K562 (cell line): ENCODE data around the gene PCBP2. TPM values are rescaled to one million over a fixed set of nuclear protein-coding genes. Genes with fewer than 3 reads are reported as not detected.

Experiments used
- ASH1L ChIP-seq: fragments of 450-650 bp; IDR thresholded peaks from 2 replicates; pipeline ENCODE4 v1.6.1; 2018; ENCODE audit warnings: borderline replicate concordance, mild to moderate bottlenecking, low read depth; ENCODE audit not compliant: partially characterized antibody
- BRF1 ChIP-seq: IDR thresholded peaks from 3 replicates; pipeline ENCODE4 v1.6.1; 2011; ENCODE audit warnings: borderline replicate concordance, mild to moderate bottlenecking; ENCODE audit not compliant: insufficient read length; ENCODE audit errors: extremely low read depth
- FOXJ2 ChIP-seq: fragments of 200-800 bp; sonication (Bioruptor generic); IDR thresholded peaks from 2 replicates; pipeline ENCODE4 v1.6.1; 2016; ENCODE audit warnings: missing genetic modification characterization, missing compliant biosample characterization
- FOXK1 ChIP-seq: sonication (generic); formaldehyde crosslinking; IDR thresholded peaks from 2 replicates; pipeline ENCODE4 v1.8.0; 2022; ENCODE audit warnings: missing genetic modification reagents, mild to moderate bottlenecking, borderline replicate concordance
- KHSRP ChIP-seq: fragments of 450-650 bp; IDR thresholded peaks from 2 replicates; pipeline ENCODE4 v1.6.1; 2017
- MYBL2 ChIP-seq, 2 experiments: fragments of 450-650 bp in 1 of 2; sonication (generic) in 1 of 2; formaldehyde crosslinking in 1 of 2; IDR thresholded peaks; 2 replicates each; pipeline versions ENCODE4 v1.6.1 to v1.8.1; 2017 to 2022; ENCODE audit warnings: borderline replicate concordance in 1 of 2, inconsistent platforms in 1 of 2, low read depth in 1 of 2, mild to moderate bottlenecking in 1 of 2, missing genetic modification reagents in 1 of 2, moderate library complexity in 1 of 2
- PTRF ChIP-seq: fragments of 450-650 bp; IDR thresholded peaks from 2 replicates; pipeline ENCODE4 v1.6.1; 2016; ENCODE audit warnings: mild to moderate bottlenecking, missing genetic modification characterization, missing compliant biosample characterization
- SAFB ChIP-seq: fragments of 200-400 bp; formaldehyde crosslinking; IDR thresholded peaks from 2 replicates; pipeline ENCODE4 v1.6.1; 2017; ENCODE audit warnings: low read depth, low read length, borderline replicate concordance
- SNRNP70 ChIP-seq: fragments of 200-400 bp; formaldehyde crosslinking; optimal IDR thresholded peaks from 2 replicates; pipeline ENCODE3; 2017; ENCODE audit warnings: low read depth, low read length
- SOX6 ChIP-seq: fragments of 450-650 bp; IDR thresholded peaks from 2 replicates; pipeline ENCODE4 v1.6.1; 2014; ENCODE audit warnings: mild to moderate bottlenecking
- TCF7 ChIP-seq: sonication (generic); IDR thresholded peaks from 2 replicates; pipeline ENCODE4 v1.6.1; 2016; ENCODE audit warnings: antibody characterized with exemption, borderline replicate concordance
- ZFP30 ChIP-seq: fragments of 250-450 bp; sonication (Bioruptor Pico); IDR thresholded peaks from 2 replicates; pipeline ENCODE4 v1.8.0; 2022; ENCODE audit warnings: moderate library complexity, mild to moderate bottlenecking, inconsistent platforms, borderline replicate concordance
- ZNF23 ChIP-seq: fragments of 250-450 bp; sonication (Bioruptor Pico); IDR thresholded peaks from 2 replicates; pipeline ENCODE4 v1.4.0; 2020; ENCODE audit warnings: mild to moderate bottlenecking
- ZNF263 ChIP-seq: sonication (generic); formaldehyde crosslinking; IDR thresholded peaks from 2 replicates; pipeline ENCODE4 v1.8.0; 2022; ENCODE audit warnings: mild to moderate bottlenecking, missing genetic modification reagents, borderline replicate concordance
- ZNF79 ChIP-seq: fragments of 250-450 bp; sonication (Bioruptor Pico); IDR thresholded peaks from 2 replicates; pipeline ENCODE4 v1.4.0; 2020; ENCODE audit warnings: low read depth, mild to moderate bottlenecking, moderate library complexity
- polyA plus RNA-seq, 8 experiments: library from polyadenylated mRNA; depleted of rRNA in 4 of 8; stranded (reverse) in 5 of 8; unstranded in 3 of 8; fragments of >200 nt; fragmentation: Nextera tagmentation in 2 of 8; fragmentation: Illumina TruSeq in 1 of 8; extraction: Ambion mirVana in 2 of 8; extraction: Trizol in 1 of 8; gene quantifications; 2 replicates each; pipeline versions ENCODE4 v1.2.1 to v1.2.3, GENCODE V29; 2011 to 2014; ENCODE audit warnings: inconsistent platforms in 1 of 8, missing spikeins in 1 of 8
- total RNA-seq, 7 experiments: library from RNA; depleted of rRNA in 6 of 7; stranded (reverse); fragments of >200 nt in 6 of 7; fragmentation: Illumina TruSeq in 2 of 7; extraction: Trizol in 2 of 7; gene quantifications; 2 replicates each; pipeline versions ENCODE4 v1.2.1 to v1.2.3, GENCODE V29; 2011 to 2021; ENCODE audit warnings: low replicate concordance in 1 of 7
- TF ChIP-seq, protein P1 (sequence below): fragments of 250-450 bp; sonication (Bioruptor Pico); IDR thresholded peaks from 2 replicates; pipeline ENCODE4 v1.8.0; 2022; ENCODE audit warnings: moderate library complexity, mild to moderate bottlenecking, inconsistent platforms
- TF ChIP-seq, protein P2 (sequence below): fragments of 450-650 bp; formaldehyde crosslinking; conservative IDR thresholded peaks from 2 replicates; pipeline ENCODE4 v1.4.0; 2022; ENCODE audit warnings: mild to moderate bottlenecking, missing genetic modification characterization

Gene PCBP2
- total and polyA plus RNA-seq, 9 of the 15 experiments (the other 6 are each of a cell fraction or from before 2014, with no cell fraction given): 137 to 831 (median 328) TPM

DNA sequence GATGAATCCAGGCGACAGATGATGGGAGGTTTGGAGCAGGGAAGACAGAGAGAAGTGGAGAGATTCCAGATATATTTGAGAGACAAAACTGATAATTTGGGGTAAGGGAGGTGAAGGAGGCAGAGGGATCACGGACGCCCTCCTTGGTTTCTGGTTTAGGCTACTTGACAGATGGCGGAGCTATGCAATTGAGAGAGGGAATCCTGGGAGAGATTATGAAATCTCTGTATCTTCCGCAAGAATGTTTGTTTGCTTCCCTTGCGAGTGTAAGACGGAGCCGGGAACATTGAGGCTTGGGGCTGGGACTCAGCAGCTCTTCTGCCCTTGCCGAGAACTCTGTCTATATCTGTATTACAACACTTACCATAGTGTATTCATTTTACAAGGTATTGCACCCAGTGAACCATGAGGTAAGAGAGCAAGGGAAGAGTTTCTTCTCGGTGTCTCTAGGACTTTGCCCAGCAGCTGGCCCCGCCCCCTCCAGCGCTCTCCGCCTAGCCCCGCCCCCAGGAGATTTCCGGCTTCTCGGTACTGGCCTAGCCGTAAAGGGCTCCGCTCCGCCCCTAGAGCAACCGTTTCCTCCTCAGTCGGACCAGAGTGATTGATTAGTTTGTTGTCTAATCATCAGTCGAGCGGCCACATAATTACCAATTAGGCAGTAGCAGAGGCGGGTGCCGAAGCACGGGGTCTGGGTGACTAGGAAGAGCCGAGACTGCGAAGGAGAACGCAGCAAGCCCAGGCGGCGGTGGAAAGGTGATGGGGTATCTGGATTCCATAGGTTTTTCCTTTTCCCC is 10.7 kb upstream of the PCBP2 start, which contains the start of gene PRR13 (continued):
- TF ChIP-seq MYBL2 (IDR thresholded peaks at IDR 0.05; ENCODE audit: low read depth) (no peak; the same call in 1 of the 2 replicates), MYBL2 (CRISPR knock-in tag; IDR thresholded peaks at IDR 0.05; ENCODE audit: borderline replicate concordance) (no peak), KHSRP (no peak), PTRF (tag) (no peak), BRF1 (no peak), TCF7 (no peak), SNRNP70 (no peak), FOXK1 (CRISPR knock-in tag) (no peak), FOXJ2 (tag) (no peak), SAFB (no peak), ZNF23 (no peak), ZNF79 (CRISPR knock-in tag) (no peak), ASH1L (peak; percentile 84), ZFP30 (CRISPR knock-in tag) (no peak), ZNF263 (CRISPR knock-in tag) (no peak), SOX6 (no peak)
- TF ChIP-seq, protein P1, sequence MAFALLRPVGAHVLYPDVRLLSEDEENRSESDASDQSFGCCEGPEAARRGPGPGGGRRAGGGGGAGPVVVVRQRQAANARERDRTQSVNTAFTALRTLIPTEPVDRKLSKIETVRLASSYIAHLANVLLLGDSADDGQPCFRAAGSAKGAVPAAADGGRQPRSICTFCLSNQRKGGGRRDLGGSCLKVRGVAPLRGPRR (CRISPR knock-in tag): no peak
- TF ChIP-seq, protein P2, sequence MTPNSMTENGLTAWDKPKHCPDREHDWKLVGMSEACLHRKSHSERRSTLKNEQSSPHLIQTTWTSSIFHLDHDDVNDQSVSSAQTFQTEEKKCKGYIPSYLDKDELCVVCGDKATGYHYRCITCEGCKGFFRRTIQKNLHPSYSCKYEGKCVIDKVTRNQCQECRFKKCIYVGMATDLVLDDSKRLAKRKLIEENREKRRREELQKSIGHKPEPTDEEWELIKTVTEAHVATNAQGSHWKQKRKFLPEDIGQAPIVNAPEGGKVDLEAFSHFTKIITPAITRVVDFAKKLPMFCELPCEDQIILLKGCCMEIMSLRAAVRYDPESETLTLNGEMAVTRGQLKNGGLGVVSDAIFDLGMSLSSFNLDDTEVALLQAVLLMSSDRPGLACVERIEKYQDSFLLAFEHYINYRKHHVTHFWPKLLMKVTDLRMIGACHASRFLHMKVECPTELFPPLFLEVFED (CRISPR knock-in tag): no peak
